DMS53 (cell line): Measurements from ENCODE around the gene FAM199X.
A peak's percentile ranks its signal among the peaks of the same experiment; 100 is the strongest.

Experiments used
- DNase-seq: peaks from one replicate; lab custom pipeline; 2025; lab: John Stamatoyannopoulos, UW

FAM199X gene

GRCh38 chrX:104165894-104166734, at the start of gene FAM199X:
TSS of gene FAM199X (plus strand) at chrX:104166453. CDS start at chrX:104166786, 333 bp downstream.
- DNase-seq = peak; percentile 97

GRCh38 chrX:104117759-104118158, 48.5 kb upstream of the FAM199X start:
- DNase-seq = no peak

GRCh38 chrX:104118765-104119164, 47.5 kb upstream of the FAM199X start:
- DNase-seq = peak; percentile 39

GRCh38 chrX:104122829-104123228, 43.4 kb upstream of the FAM199X start:
- DNase-seq = no peak

- no peak for DNase-seq
Measured at GRCh38 chrX:104126856-104127255, 39.4 kb upstream of the FAM199X start.

- DNase-seq = no peak
Measured at GRCh38 chrX:104130808-104131207, 35.4 kb upstream of the FAM199X start.

GRCh38 chrX:104134583-104135261, 31.5 kb upstream of the FAM199X start:
- no peak for DNase-seq

GRCh38 chrX:104135677-104136076, 30.6 kb upstream of the FAM199X start:
- no peak for DNase-seq

GRCh38 chrX:104136241-104137019, 29.8 kb upstream of the FAM199X start:
- DNase-seq = peak; percentile 91

- DNase-seq = peak; percentile 34
Measured at GRCh38 chrX:104137496-104137895, 28.8 kb upstream of the FAM199X start.

GRCh38 chrX:104141087-104141760, 25.0 kb upstream of the FAM199X start:
- no peak for DNase-seq

- no peak for DNase-seq
Measured at GRCh38 chrX:104151037-104151436, 15.2 kb upstream of the FAM199X start.

- peak; percentile 93 for DNase-seq
Measured at GRCh38 chrX:104156630-104157529, 9.4 kb upstream of the FAM199X start, which contains the start of gene SLC25A53. TSS of gene SLC25A53 (minus strand) at chrX:104157009. CDS start at chrX:104105257, 51,752 bp downstream.

- peak; percentile 65 for DNase-seq
Measured at GRCh38 chrX:104166735-104167436, 633 bp downstream of the FAM199X start.

GRCh38 chrX:104168127-104168526, 1.9 kb downstream of the FAM199X start:
- DNase-seq = no peak

- DNase-seq = no peak
Measured at GRCh38 chrX:104172121-104172520, 5.9 kb downstream of the FAM199X start.

- no peak for DNase-seq
Measured at GRCh38 chrX:104172788-104173187, 6.5 kb downstream of the FAM199X start.

GRCh38 chrX:104173841-104174240, 7.6 kb downstream of the FAM199X start:
- no peak for DNase-seq

- DNase-seq = no peak
Measured at GRCh38 chrX:104183685-104184084, 17.4 kb downstream of the FAM199X start.

GRCh38 chrX:104187931-104188330, 21.7 kb downstream of the FAM199X start:
- no peak for DNase-seq
